Measurements from ENCODE around the gene RGS5.

The RGS5 gene

DNA sequence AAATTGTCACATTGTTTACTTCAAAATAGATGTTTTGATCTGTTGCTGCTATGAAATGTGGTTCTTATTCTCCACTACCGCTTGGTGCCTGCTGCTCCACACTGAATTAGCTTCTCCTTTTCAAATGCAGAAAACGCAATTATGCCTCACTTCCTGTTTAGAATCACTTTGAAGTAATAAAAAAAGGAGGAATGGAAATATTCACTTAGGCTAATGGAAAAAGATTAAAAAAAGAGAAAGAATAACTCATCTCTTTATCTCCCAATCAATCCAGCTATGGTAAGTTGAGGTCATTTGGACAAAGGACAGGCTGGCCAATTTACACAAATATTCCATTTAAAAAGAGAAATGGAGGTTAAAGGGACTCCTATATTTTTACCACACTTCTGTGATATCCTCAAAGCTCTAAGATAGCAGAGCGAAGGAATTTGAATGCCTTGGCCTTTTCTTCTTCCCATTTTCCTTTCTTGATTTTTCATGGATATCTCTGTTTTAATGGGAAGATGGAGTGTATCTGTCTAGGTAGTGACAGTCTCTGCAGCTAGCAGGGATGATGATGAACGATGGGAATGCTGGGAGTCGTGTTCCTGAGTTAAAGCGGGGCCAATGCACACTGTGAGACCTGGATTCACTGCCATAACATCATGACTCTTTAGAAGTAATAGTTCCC, 35.7 kb downstream of the RGS5 start:
- Histone ChIP-seq H3K27ac (ENCODE audit: low read depth, low read length) (no peak overlapping the region), H3K9ac (ENCODE audit: low read length) (no peak overlapping the region), H3K4me2 (ENCODE audit: low read depth, low read length, poor library complexity, severe bottlenecking) (no peak overlapping the region), H2AFZ (ENCODE audit: low read depth, low read length, severe bottlenecking) (no peak overlapping the region), H4K20me1 (ENCODE audit: low read depth, low read length) (no peaks in the 10 kb centered on the region), H3K9me2 (replicated peaks; ENCODE audit: insufficient read depth, low read length) (no peaks in the 10 kb centered on the region), H3K4me3 (ENCODE audit: insufficient read depth, low read length, poor library complexity, severe bottlenecking) (no peak overlapping the region), H3F3A (ENCODE audit: insufficient read depth) (no peaks in the 10 kb centered on the region), H3K9me3 (ENCODE audit: insufficient read depth, low read length) (no peaks in the 10 kb centered on the region), H3K36me3 (ENCODE audit: low read length) (no peaks in the 10 kb centered on the region), H3K79me2 (ENCODE audit: insufficient read depth, low read length) (no peaks in the 10 kb centered on the region), H3K27me3 (ENCODE audit: low read length) (no peaks in the 10 kb centered on the region)
- no peak for TF ChIP-seq EZH2phosphoT487 (conservative IDR thresholded peaks at IDR 0.05; ENCODE audit: low read length)
- TF ChIP-seq, protein P1, sequence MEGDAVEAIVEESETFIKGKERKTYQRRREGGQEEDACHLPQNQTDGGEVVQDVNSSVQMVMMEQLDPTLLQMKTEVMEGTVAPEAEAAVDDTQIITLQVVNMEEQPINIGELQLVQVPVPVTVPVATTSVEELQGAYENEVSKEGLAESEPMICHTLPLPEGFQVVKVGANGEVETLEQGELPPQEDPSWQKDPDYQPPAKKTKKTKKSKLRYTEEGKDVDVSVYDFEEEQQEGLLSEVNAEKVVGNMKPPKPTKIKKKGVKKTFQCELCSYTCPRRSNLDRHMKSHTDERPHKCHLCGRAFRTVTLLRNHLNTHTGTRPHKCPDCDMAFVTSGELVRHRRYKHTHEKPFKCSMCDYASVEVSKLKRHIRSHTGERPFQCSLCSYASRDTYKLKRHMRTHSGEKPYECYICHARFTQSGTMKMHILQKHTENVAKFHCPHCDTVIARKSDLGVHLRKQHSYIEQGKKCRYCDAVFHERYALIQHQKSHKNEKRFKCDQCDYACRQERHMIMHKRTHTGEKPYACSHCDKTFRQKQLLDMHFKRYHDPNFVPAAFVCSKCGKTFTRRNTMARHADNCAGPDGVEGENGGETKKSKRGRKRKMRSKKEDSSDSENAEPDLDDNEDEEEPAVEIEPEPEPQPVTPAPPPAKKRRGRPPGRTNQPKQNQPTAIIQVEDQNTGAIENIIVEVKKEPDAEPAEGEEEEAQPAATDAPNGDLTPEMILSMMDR (IDR thresholded peaks at IDR 0.05; ENCODE audit: insufficient read depth, low read length, poor library complexity, severe bottlenecking), result no peak

DNA sequence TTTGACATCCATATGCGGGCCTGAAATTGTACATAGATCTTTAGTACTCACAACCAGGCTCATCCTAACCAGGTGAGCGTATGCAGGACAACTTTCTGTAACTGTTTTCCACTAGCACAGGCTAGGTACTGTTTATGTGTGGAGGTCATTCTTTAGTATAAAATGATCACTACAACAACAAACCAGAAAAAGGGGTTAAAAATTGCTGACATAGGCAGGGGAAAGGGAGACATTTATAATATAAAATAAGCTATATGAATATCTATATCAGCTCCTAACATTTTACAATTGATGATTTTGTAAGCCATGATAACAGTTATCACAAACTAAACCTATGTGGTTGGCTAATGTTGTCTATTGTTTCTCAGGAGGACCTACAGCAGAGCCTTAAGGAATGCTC, 37.6 kb downstream of the RGS5 start:
- TF ChIP-seq, protein P1 (IDR thresholded peaks at IDR 0.05; ENCODE audit: insufficient read depth, low read length, poor library complexity, severe bottlenecking), result no peak
- TF ChIP-seq EZH2phosphoT487 (conservative IDR thresholded peaks at IDR 0.05; ENCODE audit: low read length), result no peak
- no peaks in the 10 kb centered on the region for H3F3A ChIP-seq (ENCODE audit: insufficient read depth)
- no peaks in the 10 kb centered on the region for H4K20me1 ChIP-seq (ENCODE audit: low read depth, low read length)
- H3K9ac ChIP-seq (ENCODE audit: low read length), result no peak overlapping the region
- no peaks in the 10 kb centered on the region for H3K9me2 ChIP-seq (replicated peaks; ENCODE audit: insufficient read depth, low read length)
- H2AFZ ChIP-seq (ENCODE audit: low read depth, low read length, severe bottlenecking), result no peak overlapping the region
- no peak overlapping the region for H3K27ac ChIP-seq (ENCODE audit: low read depth, low read length)
- no peaks in the 10 kb centered on the region for H3K27me3 ChIP-seq (ENCODE audit: low read length)
- no peaks in the 10 kb centered on the region for H3K36me3 ChIP-seq (ENCODE audit: low read length)
- H3K79me2 ChIP-seq (ENCODE audit: insufficient read depth, low read length), result no peaks in the 10 kb centered on the region
- no peak overlapping the region for H3K4me2 ChIP-seq (ENCODE audit: low read depth, low read length, poor library complexity, severe bottlenecking)
- no peaks in the 10 kb centered on the region for H3K9me3 ChIP-seq (ENCODE audit: insufficient read depth, low read length)
- no peak overlapping the region for H3K4me3 ChIP-seq (ENCODE audit: insufficient read depth, low read length, poor library complexity, severe bottlenecking)

DNA sequence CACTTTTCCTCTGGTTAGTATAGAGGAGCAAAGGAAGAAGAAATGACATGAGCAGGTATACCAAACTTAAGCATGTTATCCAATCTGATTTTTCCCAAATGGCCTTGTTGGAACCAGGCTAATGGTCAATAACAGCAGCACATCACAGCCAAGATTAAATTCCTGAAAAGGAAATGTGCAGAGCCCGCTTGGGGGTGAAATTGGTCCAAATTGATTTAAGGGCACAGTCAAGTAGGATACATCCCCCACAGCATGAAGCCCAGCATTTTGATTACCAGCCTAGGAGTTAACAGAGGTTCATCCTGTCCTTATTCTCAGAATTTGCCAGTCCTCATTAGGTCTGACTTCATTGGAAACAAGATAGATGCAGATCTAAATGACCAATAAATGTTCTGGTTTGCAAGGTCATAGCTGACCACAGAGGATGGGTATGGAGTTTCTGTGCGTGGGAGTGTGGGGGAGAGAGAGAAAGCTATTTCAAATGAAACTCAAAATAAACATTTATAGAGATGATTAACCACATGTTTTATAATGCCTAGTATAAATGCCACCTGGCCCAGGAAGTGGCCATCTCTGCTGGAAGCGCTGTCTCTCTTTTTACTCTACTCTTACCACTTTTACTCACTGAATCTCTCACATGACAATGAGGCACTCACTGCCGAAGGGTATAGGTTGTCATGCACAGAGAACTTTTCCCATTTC, 38.7 kb downstream of the RGS5 start:
- H4K20me1 ChIP-seq (ENCODE audit: low read depth, low read length), result no peaks in the 10 kb centered on the region
- no peaks in the 10 kb centered on the region for H3K27me3 ChIP-seq (ENCODE audit: low read length)
- no peak overlapping the region for H3K4me3 ChIP-seq (ENCODE audit: insufficient read depth, low read length, poor library complexity, severe bottlenecking)
- no peaks in the 10 kb centered on the region for H3K9me2 ChIP-seq (replicated peaks; ENCODE audit: insufficient read depth, low read length)
- H3K9ac ChIP-seq (ENCODE audit: low read length), result no peak overlapping the region
- no peaks in the 10 kb centered on the region for H3K36me3 ChIP-seq (ENCODE audit: low read length)
- H3K79me2 ChIP-seq (ENCODE audit: insufficient read depth, low read length), result no peaks in the 10 kb centered on the region
- H3K9me3 ChIP-seq (ENCODE audit: insufficient read depth, low read length), result no peaks in the 10 kb centered on the region
- H3K27ac ChIP-seq (ENCODE audit: low read depth, low read length), result no peak overlapping the region
- H3K4me2 ChIP-seq (ENCODE audit: low read depth, low read length, poor library complexity, severe bottlenecking), result no peak overlapping the region
- no peak overlapping the region for H2AFZ ChIP-seq (ENCODE audit: low read depth, low read length, severe bottlenecking)
- TF ChIP-seq, protein P1 (IDR thresholded peaks at IDR 0.05; ENCODE audit: insufficient read depth, low read length, poor library complexity, severe bottlenecking), result no peak
- no peak for TF ChIP-seq EZH2phosphoT487 (conservative IDR thresholded peaks at IDR 0.05; ENCODE audit: low read length)
- no peaks in the 10 kb centered on the region for H3F3A ChIP-seq (ENCODE audit: insufficient read depth)

All from SU-DHL-6 (cell line).